ENCODE data around the gene RHOJ. TPM values are rescaled to one million over a fixed set of nuclear protein-coding genes. Genes with fewer than 3 reads are reported as not detected.

The RHOJ gene
- total and polyA plus RNA-seq, 2 of the 8 experiments (the other 6 are each of a cell fraction or from before 2014, with no cell fraction given) = 0.11 TPM; not detected in 1

DNA sequence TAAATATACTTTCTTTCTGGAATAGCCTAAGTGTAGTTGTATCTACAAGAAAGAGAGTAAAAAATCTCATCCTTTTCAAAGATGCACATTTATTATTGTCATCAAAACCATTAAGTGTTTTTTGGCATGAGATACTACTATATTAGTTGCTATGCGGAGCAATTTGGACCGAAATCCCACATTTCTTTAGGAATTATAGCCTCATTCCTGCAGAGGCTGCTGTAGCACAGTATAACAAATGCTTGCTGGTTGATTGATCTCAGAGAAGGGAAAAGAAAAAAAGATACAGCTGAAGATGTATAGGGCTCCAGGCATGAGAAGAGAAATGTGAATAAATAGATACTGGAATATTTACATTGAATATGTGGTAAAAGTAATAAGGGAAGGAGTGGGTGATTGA is 36.0 kb downstream of the RHOJ start:
- POLR2A ChIA-PET (ENCODE audit: partially characterized antibody) = no interaction called here
- no peaks in the 10 kb centered on the region for H3K79me2 ChIP-seq (ENCODE audit: control insufficient read depth in 1 of 2, insufficient read depth in 2 of 2, low read length in 2 of 2)
- 94% methylated on average over 2 of the region's 2 CpGs; no CpG with 5 or more reads in 1 of the 2 experiments for WGBS, 2 experiments (ENCODE audit: extremely low coverage in 1 of 2, insufficient coverage in 1 of 2, insufficient read length in 1 of 2, insufficient replicate concordance in 2 of 2, low coverage in 1 of 2, low lambda C conversion rate in 2 of 2, missing lambda C conversion rate in 1 of 2)
- no peak for TF ChIP-seq GTF2F1 (IDR thresholded peaks at IDR 0.05; ENCODE audit: borderline replicate concordance, low read depth, low read length)

More for the DNA sequence above, 36.0 kb downstream of the RHOJ start:
- Histone ChIP-seq H2BK120ac (replicated peaks; ENCODE audit: low read depth, low read length) (no peak overlapping the region), H3K36me3 (ENCODE audit: control insufficient read depth in 2 of 4, insufficient read depth in 4 of 4, low read length in 3 of 4) (no peaks in the 10 kb centered on the region), H3K9me3 (ENCODE audit: insufficient read depth in 2 of 2, low read depth in 1 of 2, low read length in 1 of 2) (no peaks in the 10 kb centered on the region), H3K27me3 (replicated peaks in 1 of 4; ENCODE audit: control insufficient read depth in 3 of 4, extremely low read depth in 1 of 4, insufficient read depth in 3 of 4, low read length in 3 of 4) (no peaks in the 10 kb centered on the region), H3K4ac (replicated peaks; ENCODE audit: insufficient read length, low read depth, low read length) (no peak overlapping the region), H2BK15ac (ENCODE audit: low read length) (no peak overlapping the region), H3K4me1 (replicated peaks in 1 of 4; ENCODE audit: control insufficient read depth in 3 of 4, insufficient read depth in 4 of 4, low read length in 3 of 4) (no peaks in the 10 kb centered on the region), H3K9ac (replicated peaks in 1 of 4; ENCODE audit: extremely low read depth in 1 of 4, low read depth in 3 of 4, low read length in 3 of 4) (no peak overlapping the region), H4K8ac (ENCODE audit: extremely low read depth, insufficient read depth, low read length) (no peak overlapping the region), H4K20me1 (replicated peaks in 1 of 2; ENCODE audit: control insufficient read depth in 1 of 2, insufficient read depth in 2 of 2, low read length in 2 of 2) (no peaks in the 10 kb centered on the region), H3K56ac (replicated peaks; ENCODE audit: insufficient read length, low read depth, low read length) (no peak overlapping the region), H4K91ac (replicated peaks; ENCODE audit: insufficient read length, low read length) (no peak overlapping the region), H2BK12ac (ENCODE audit: low read depth, low read length) (no peak overlapping the region), H2AFZ (ENCODE audit: low read length) (no peak overlapping the region), H3K79me1 (ENCODE audit: low read depth, low read length) (no peaks in the 10 kb centered on the region), H2AK5ac (ENCODE audit: low read depth, low read length) (no peak overlapping the region), H3K4me2 (ENCODE audit: insufficient read depth in 1 of 2, low read depth in 2 of 2, low read length in 2 of 2) (no peak overlapping the region), H2BK5ac (ENCODE audit: low read depth, low read length) (no peak overlapping the region), H3K23me2 (ENCODE audit: low read depth, low read length) (no peaks in the 10 kb centered on the region), H3K14ac (ENCODE audit: insufficient read length) (no peak overlapping the region), H3K23ac (ENCODE audit: insufficient read length) (no peak overlapping the region), H2BK20ac (ENCODE audit: low read length) (no peak overlapping the region), H3K18ac (ENCODE audit: extremely low read depth, low read length) (no peak overlapping the region), H3K27ac (ENCODE audit: low read depth, low read length) (no peak overlapping the region), H4K5ac (ENCODE audit: insufficient read length, low read depth, low read length) (no peak overlapping the region), H3K4me3 (ENCODE audit: extremely low read depth in 1 of 4, insufficient read depth in 2 of 4, low read depth in 3 of 4, low read length in 4 of 4) (no peak overlapping the region)
- no peak for DNase-seq (ENCODE audit: low read depth in 1 of 2, low spot score in 2 of 2)
- FAIRE-seq = no peak
- CTCF ChIA-PET (ENCODE audit: partially characterized antibody) = interaction anchor here (1.8 kb wide), 1 partner anchor 9 kb away, joined by 5 read pairs; no protein-coding TSS in a partner anchor

All from H1 (cell line).